Kidney tubule cell (primary cell): Measurements from ENCODE around the gene TMEM44.
A peak's percentile ranks its signal among the peaks of the same experiment; 100 is the strongest.
"Not testable (repeated sequence)": the region's sequence is repeated elsewhere in the genome, so short reads cannot be mapped to it uniquely, and the experiment has no call there.

Source experiments
- DNase-seq: peaks from one replicate; pipeline ENCODE4 v3.0.0-alpha.2; 2018; ENCODE audit warnings: low spot score

The TMEM44 gene

DNA sequence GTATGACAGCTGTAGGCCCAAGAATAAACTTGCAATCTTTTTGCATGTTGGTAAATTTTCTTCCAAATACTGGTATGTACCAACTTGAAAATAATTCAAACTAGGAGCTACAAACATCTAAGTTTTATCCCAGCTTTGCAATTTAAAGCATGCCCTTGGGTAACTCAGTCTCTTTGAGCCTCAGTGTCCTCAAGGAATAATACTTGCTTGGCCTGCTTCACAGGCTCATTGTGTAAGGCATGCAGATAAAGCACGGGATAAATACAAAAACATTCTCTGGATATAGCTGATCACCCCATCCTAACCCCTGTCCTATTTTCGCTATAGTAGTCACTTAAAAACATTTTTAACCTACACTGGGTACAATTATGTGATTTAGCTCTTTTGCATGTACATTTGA lies 9.6 kb upstream of the TMEM44 start:
- DNase-seq, result no peak

DNA sequence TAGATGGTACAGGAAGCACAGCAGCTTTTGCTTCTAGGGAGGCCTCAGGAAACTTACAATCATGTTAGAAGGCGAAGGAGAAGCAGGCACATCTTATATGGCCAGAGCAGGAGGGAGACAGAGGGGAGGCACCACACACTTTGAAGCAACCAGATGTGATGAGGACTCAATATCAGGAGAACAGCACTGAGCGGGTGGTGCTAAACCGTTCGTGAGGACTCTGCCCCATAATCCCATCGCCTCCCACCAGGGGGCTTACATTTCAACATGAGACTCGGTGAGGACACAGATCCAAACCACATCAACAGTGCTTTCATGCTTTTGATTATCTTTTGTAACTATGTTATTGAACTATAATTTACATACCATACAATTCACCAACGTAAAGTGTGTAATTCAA lies 7.6 kb upstream of the TMEM44 start:
- no peak for DNase-seq

- no peak for DNase-seq
These were observed 5.9 kb upstream of the TMEM44 start for GRCh38 chr3:194638991-194639605.

DNA sequence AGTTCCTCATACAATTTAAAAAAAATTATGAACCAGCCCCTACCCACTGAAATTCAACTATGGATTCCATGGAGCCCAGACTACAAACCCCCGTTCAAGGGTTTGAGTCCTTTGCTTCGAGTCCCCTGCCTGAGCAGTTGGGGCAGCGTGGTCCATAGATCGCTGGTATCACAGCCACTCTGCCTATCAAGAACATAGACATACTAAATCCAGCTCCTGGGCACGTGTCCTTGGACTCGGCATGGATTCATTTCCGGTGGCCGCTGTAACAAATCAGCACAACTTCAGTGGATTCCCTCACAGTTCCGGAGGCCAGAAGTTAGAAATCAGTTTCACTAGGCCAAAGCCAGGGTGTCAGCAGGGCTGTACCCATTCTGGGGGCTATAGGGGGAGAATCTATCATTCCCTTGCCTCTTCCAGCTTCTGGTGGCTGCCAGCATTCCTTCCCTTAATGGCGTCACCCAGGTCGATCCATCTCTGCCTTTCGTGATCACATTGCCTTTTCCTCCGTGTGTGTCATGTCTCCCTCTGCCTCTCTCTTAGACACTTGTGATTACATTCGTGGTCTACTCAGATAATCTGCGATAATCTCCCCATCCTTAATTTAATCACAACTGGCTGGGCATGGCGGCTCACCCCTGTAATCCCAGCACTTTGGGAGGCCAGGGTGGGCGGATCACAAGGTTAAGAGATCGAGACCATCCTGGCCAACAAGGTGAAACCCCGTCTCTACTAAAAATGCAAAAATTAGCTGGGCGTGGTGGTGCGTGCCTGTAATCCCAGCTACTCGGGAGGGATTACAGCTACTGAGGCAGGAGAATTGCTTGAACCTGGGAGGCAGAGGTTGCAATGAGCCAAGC lies 4.6 kb upstream of the TMEM44 start:
- no peak for DNase-seq

DNA sequence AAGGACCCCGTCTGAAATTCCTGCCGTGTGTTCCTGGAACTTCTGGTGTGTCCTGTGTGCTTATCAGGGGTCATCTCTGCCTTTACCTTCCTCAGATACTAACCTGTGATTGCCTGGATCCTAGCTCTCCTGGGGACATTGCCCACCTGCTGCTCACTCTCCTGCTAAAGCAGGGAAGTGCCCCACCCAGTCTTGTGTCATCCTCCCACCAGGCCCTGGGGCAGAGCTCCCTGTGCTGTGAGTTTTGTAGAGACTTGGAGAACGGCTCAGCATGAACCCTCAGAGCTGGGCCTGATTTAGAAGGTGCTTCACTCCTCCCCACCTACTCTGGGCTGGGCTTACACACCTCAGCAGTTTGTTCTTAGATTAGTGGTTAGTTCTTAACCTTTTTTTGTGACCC lies 3.8 kb upstream of the TMEM44 start:
- DNase-seq, result no peak

GRCh38 chr3:194632809-194633348 lies 340 bp downstream of the TMEM44 start:
- DNase-seq, result peak; percentile 40

GRCh38 chr3:194632226-194632808 lies 902 bp downstream of the TMEM44 start:
- DNase-seq, result no peak

DNA sequence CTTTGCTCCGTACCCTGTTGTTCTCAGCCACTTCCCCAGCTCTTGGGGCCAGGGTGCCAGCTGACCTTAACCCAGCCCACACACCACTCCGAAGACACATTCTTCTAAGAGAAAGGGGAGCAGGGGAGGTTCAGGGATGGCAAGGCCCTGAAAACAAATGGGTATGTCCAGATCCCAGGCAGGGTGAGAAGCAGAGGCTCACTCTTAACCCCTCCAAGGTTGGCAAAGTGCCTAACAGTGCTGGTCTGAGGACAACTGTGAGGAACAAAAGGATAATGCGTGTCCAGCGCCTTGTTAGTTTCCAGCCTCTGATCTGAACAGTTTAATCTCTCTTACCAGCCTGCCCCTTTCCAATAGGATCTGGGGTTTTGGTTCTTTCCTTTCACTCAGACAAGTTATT lies 1.5 kb downstream of the TMEM44 start:
- no peak for DNase-seq

- DNase-seq, result not testable (repeated sequence)
These were observed 2.5 kb downstream of the TMEM44 start for GRCh38 chr3:194630681-194631080.

DNA sequence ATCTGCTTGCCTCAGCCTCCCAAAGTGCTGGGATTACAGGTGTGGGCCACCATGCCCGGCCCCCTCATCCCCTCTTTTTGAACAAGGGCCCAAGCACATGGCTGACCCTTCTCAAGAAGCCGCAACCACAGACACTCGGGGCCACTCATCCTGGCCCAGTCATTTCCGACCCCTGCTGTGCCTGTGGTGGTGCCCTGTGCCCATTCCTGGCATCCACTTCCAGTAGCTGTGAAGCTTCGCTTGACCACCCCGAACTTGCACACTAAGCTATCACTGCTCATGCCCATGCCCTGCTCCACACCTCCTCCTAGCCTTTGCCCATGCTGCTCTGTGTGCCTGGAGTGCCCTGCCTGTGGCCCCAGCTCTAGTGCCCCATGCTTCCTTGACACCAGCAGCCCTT lies 8.3 kb downstream of the TMEM44 start:
- no peak for DNase-seq

DNA sequence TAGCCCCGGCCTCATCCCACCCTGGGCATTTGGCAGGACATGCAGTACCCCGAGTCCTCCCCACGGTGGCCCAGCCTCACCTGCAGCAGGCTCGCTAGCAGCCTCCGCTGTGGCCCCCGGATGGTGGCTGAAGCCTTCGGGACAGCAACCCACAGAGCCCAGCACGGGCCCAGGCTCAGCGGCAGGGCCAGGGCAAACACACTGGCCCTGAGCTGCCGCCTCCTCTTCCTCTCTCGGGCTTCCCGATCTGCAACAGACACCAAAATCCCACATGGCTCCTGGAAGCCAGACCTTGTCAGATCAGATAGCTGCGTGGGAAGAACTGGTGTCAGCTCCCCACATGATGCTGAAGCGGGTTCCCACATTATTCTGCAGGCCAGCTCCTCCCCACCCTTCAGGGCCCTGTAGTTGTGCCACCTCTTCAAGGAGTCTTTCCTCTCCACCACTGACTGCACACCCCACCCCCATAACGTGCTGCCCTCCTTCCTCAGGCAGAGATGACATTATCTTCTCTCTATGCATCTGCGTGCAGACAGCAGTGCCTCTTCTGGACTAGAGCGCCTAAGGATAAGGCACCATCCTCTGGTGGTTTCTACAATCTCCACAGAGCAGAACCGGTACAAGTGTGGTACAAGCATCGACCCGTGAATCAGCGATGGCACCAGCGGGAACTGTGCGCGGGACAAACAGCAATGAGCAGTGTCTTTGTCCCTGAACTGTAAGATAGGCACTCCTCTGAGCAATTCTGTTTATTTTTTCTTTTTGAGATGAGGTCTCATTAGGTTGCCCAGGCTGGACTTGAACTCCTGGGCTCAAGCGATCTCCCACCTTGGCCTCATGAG lies 9.5 kb downstream of the TMEM44 start:
- DNase-seq, result no peak

DNA sequence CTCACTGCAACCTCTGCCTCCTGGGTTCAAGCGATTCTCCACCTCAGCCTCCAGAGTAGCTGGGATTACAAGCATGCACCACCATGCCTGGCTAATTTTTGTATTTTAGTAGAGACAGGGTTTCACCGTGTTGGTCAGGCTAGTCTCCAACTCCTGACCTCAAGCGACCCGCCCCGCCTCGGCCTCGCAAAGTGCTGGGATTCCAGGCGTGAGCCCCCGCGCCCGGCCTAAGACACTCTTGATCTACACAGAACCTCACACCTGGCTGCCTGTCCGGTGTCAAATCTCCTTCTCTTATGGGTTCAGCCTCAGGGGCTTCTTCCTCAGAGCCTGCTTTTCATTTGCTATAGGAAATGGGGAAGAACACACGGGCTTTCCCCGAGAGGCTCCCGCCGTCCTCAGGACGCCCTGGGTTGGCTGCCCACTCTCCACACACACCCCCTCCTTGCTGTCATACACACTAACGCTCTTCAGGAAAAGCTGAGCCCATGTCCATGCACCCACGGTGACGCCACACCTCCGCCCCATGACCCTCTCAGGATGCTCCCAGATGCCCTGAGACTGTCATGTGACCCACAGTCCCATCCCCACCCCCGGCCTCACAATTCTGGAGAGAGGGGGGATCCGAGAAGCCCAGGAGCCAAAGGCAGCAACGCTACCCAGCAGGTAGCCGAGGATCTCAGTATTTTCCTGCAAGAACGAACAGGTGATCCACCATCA lies 10.4 kb downstream of the TMEM44 start:
- DNase-seq, result no peak

- DNase-seq, result no peak
These were observed 11.3 kb downstream of the TMEM44 start for GRCh38 chr3:194621947-194622346.

- DNase-seq, result no peak
These were observed 13.0 kb downstream of the TMEM44 start for GRCh38 chr3:194620196-194620595.

DNA sequence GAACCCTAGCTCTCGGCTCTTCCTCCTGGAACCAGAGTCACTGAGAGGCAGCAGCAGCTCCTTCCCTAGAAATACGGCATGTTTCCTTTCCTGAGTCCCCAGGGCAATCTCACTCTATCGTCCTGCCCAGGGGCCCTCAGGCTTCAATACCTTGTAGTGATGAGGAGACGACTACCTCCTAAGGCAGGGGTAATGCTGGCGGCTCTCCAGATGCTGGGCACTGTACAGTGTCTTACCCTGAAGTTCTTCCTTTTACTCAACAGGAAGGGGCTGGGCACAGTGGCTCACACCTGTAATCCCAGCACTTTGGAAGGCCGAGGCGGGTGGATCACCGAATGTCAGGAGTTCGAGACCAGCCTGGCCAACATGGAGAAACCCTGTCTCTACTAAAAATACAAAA lies 13.5 kb downstream of the TMEM44 start:
- DNase-seq, result no peak

- DNase-seq, result no peak
These were observed 14.2 kb downstream of the TMEM44 start for GRCh38 chr3:194618858-194619608.

GRCh38 chr3:194617827-194618226 lies 15.4 kb downstream of the TMEM44 start:
- DNase-seq, result peak; percentile 78

GRCh38 chr3:194617143-194617671 lies 16.0 kb downstream of the TMEM44 start:
- DNase-seq, result no peak

DNA sequence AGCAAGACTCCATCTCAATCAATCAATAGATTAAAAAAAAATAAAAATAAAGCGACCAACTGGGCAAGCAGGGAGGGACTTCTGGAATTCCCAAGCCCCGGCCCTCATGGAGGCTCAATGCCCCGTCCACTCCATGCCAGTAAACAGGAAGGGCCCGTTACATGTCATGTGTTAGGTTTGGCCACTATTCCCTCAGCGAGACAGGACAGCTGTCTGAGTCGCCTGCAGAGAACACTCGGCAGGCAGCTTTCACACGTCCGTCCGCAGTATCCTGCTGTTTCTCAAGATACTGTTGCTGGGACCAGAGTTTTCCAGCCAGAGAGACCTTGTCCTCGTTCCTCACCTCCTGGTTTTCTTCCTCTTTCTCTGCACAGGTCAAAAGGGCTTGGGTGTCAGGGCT lies 18.0 kb downstream of the TMEM44 start:
- DNase-seq, result no peak

GRCh38 chr3:194612221-194612620 lies 21.0 kb downstream of the TMEM44 start:
- no peak for DNase-seq
